ENCODE measurements around the gene PPIF.

PPIF gene

GRCh38 chr10:79326361-79327089 is 20.7 kb upstream of the PPIF start:
- Histone ChIP-seq H2BK120ac (ENCODE audit: low read depth, low read length) (no peak overlapping the region), H2BK12ac (ENCODE audit: low read length) (no peak overlapping the region), H3K9me3 (replicated peaks in 1 of 2; ENCODE audit: control insufficient read depth in 2 of 2, insufficient read depth in 1 of 2, low read depth in 1 of 2, low read length in 2 of 2) (peaks cover 0 to 6% of the 10 kb centered on the region in 2 donors), H3K14ac (ENCODE audit: low read length) (no peak overlapping the region), H3K23ac (ENCODE audit: low read depth, low read length, poor library complexity) (no peak overlapping the region), H2AFZ (ENCODE audit: low read length) (no peak overlapping the region), H3K4me3 (ENCODE audit: low read length in 2 of 2) (no peak overlapping the region), H4K91ac (ENCODE audit: low read depth, low read length, poor library complexity) (peak overlapping the region; percentile 6), H3K36me3 (replicated peaks in 1 of 2; ENCODE audit: control insufficient read depth in 2 of 2, insufficient read depth in 2 of 2, low read length in 2 of 2) (peaks cover 0 to 2% of the 10 kb centered on the region in 2 donors), H3K27ac (replicated peaks; ENCODE audit: low read length) (no peak overlapping the region), H3K27me3 (ENCODE audit: control insufficient read depth in 3 of 3, insufficient read depth in 3 of 3, low read depth in 1 of 3, low read length in 3 of 3) (peaks cover 0 to 3% (median 0%) of the 10 kb centered on the region in 3 experiments), H2BK5ac (ENCODE audit: low read length) (no peak overlapping the region), H3K4me2 (ENCODE audit: insufficient read depth, low read length, poor library complexity, severe bottlenecking) (no peak overlapping the region), H3K79me1 (ENCODE audit: low read depth, low read length) (no peaks in the 10 kb centered on the region), H4K8ac (ENCODE audit: low read depth, low read length) (no peak overlapping the region), H3K4ac (ENCODE audit: low read length) (no peak overlapping the region), H2BK15ac (ENCODE audit: low read length) (no peak overlapping the region), H3K9ac (ENCODE audit: low read depth, low read length, poor library complexity) (no peak overlapping the region), H3K4me1 (ENCODE audit: control insufficient read depth in 2 of 2, insufficient read depth in 1 of 2, low read depth in 1 of 2, low read length in 2 of 2) (peaks cover 0 to 3% of the 10 kb centered on the region in 2 donors), H2AK5ac (ENCODE audit: low read depth, low read length) (no peak overlapping the region), H3K18ac (ENCODE audit: low read length) (no peak overlapping the region)
- no CpG with 5 or more reads among the region's 3 CpGs for WGBS, 2 donors (ENCODE audit: extremely low coverage in 2 of 2, insufficient read length in 2 of 2, insufficient replicate concordance in 1 of 2)
- no peak for DNase-seq (ENCODE audit: low spot score)

- Histone ChIP-seq H4K8ac (ENCODE audit: low read depth, low read length) (no peak overlapping the region), H2BK15ac (ENCODE audit: low read length) (no peak overlapping the region), H2BK12ac (ENCODE audit: low read length) (no peak overlapping the region), H3K23ac (ENCODE audit: low read depth, low read length, poor library complexity) (no peak overlapping the region), H2BK5ac (ENCODE audit: low read length) (no peak overlapping the region), H3K9me3 (replicated peaks in 1 of 2; ENCODE audit: control insufficient read depth in 2 of 2, insufficient read depth in 1 of 2, low read depth in 1 of 2, low read length in 2 of 2) (peaks cover 0 to 6% of the 10 kb centered on the region in 2 donors), H3K9ac (ENCODE audit: low read depth, low read length, poor library complexity) (no peak overlapping the region), H3K27me3 (ENCODE audit: control insufficient read depth in 3 of 3, insufficient read depth in 3 of 3, low read depth in 1 of 3, low read length in 3 of 3) (peaks cover 0 to 3% (median 0%) of the 10 kb centered on the region in 3 experiments), H3K4me2 (ENCODE audit: insufficient read depth, low read length, poor library complexity, severe bottlenecking) (no peak overlapping the region), H2BK120ac (ENCODE audit: low read depth, low read length) (no peak overlapping the region), H3K4ac (ENCODE audit: low read length) (no peak overlapping the region), H3K18ac (ENCODE audit: low read length) (no peak overlapping the region), H3K27ac (replicated peaks; ENCODE audit: low read length) (no peak overlapping the region), H3K36me3 (replicated peaks in 1 of 2; ENCODE audit: control insufficient read depth in 2 of 2, insufficient read depth in 2 of 2, low read length in 2 of 2) (peaks cover 0 to 2% of the 10 kb centered on the region in 2 donors), H3K4me3 (ENCODE audit: low read length in 2 of 2) (no peak overlapping the region), H2AK5ac (ENCODE audit: low read depth, low read length) (peak overlapping the region; percentile 8), H4K91ac (ENCODE audit: low read depth, low read length, poor library complexity) (no peak overlapping the region), H3K79me1 (ENCODE audit: low read depth, low read length) (no peaks in the 10 kb centered on the region), H2AFZ (ENCODE audit: low read length) (no peak overlapping the region), H3K14ac (ENCODE audit: low read length) (no peak overlapping the region), H3K4me1 (ENCODE audit: control insufficient read depth in 2 of 2, insufficient read depth in 1 of 2, low read depth in 1 of 2, low read length in 2 of 2) (peaks cover 0 to 3% of the 10 kb centered on the region in 2 donors)
- no CpG with 5 or more reads among the region's 8 CpGs for WGBS, 2 donors (ENCODE audit: extremely low coverage in 2 of 2, insufficient read length in 2 of 2, insufficient replicate concordance in 1 of 2)
- no peak for DNase-seq (ENCODE audit: low spot score)
Measured at GRCh38 chr10:79327090-79327457, 20.2 kb upstream of the PPIF start.

GRCh38 chr10:79328147-79328701 is 19.0 kb upstream of the PPIF start:
- no peak for DNase-seq (ENCODE audit: low spot score)
- no peak overlapping the region for H3K27ac ChIP-seq (replicated peaks; ENCODE audit: low read length)
- no peak overlapping the region for H3K18ac ChIP-seq (ENCODE audit: low read length)
- H3K4me2 ChIP-seq (ENCODE audit: insufficient read depth, low read length, poor library complexity, severe bottlenecking): no peak overlapping the region
- WGBS, 2 donors (ENCODE audit: extremely low coverage in 2 of 2, insufficient read length in 2 of 2, insufficient replicate concordance in 1 of 2): no CpG with 5 or more reads among the region's 6 CpGs
- H2AFZ ChIP-seq (ENCODE audit: low read length): no peak overlapping the region
- no peak overlapping the region for H4K8ac ChIP-seq (ENCODE audit: low read depth, low read length)
- H3K27me3 ChIP-seq (ENCODE audit: control insufficient read depth in 3 of 3, insufficient read depth in 3 of 3, low read depth in 1 of 3, low read length in 3 of 3): peaks cover 0 to 3% (median 0%) of the 10 kb centered on the region in 3 experiments
- H2BK12ac ChIP-seq (ENCODE audit: low read length): no peak overlapping the region
- no peak overlapping the region for H3K9ac ChIP-seq (ENCODE audit: low read depth, low read length, poor library complexity)
- no peak overlapping the region for H3K4me3 ChIP-seq (ENCODE audit: low read length in 2 of 2)
- no peaks in the 10 kb centered on the region for H3K79me1 ChIP-seq (ENCODE audit: low read depth, low read length)
- peaks cover 0 to 6% of the 10 kb centered on the region in 2 donors for H3K9me3 ChIP-seq (replicated peaks in 1 of 2; ENCODE audit: control insufficient read depth in 2 of 2, insufficient read depth in 1 of 2, low read depth in 1 of 2, low read length in 2 of 2)
- H3K36me3 ChIP-seq (replicated peaks in 1 of 2; ENCODE audit: control insufficient read depth in 2 of 2, insufficient read depth in 2 of 2, low read length in 2 of 2): peaks cover 0 to 2% of the 10 kb centered on the region in 2 donors
- H2BK120ac ChIP-seq (ENCODE audit: low read depth, low read length): no peak overlapping the region
- H2BK5ac ChIP-seq (ENCODE audit: low read length): no peak overlapping the region
- H3K4ac ChIP-seq (ENCODE audit: low read length): no peak overlapping the region
- no peak overlapping the region for H2BK15ac ChIP-seq (ENCODE audit: low read length)
- H3K4me1 ChIP-seq (ENCODE audit: control insufficient read depth in 2 of 2, insufficient read depth in 1 of 2, low read depth in 1 of 2, low read length in 2 of 2): no peaks in the 10 kb centered on the region
- no peak overlapping the region for H4K91ac ChIP-seq (ENCODE audit: low read depth, low read length, poor library complexity)
- no peak overlapping the region for H3K23ac ChIP-seq (ENCODE audit: low read depth, low read length, poor library complexity)
- H3K14ac ChIP-seq (ENCODE audit: low read length): no peak overlapping the region
- no peak overlapping the region for H2AK5ac ChIP-seq (ENCODE audit: low read depth, low read length)

GRCh38 chr10:79328737-79329504 is 18.3 kb upstream of the PPIF start:
- peaks cover 0 to 2% of the 10 kb centered on the region in 2 donors for H3K36me3 ChIP-seq (replicated peaks in 1 of 2; ENCODE audit: control insufficient read depth in 2 of 2, insufficient read depth in 2 of 2, low read length in 2 of 2)
- H2AFZ ChIP-seq (ENCODE audit: low read length): no peak overlapping the region
- no CpG with 5 or more reads among the region's 14 CpGs for WGBS, 2 donors (ENCODE audit: extremely low coverage in 2 of 2, insufficient read length in 2 of 2, insufficient replicate concordance in 1 of 2)
- H2BK15ac ChIP-seq (ENCODE audit: low read length): no peak overlapping the region
- H2BK120ac ChIP-seq (ENCODE audit: low read depth, low read length): no peak overlapping the region
- H3K9me3 ChIP-seq (replicated peaks in 1 of 2; ENCODE audit: control insufficient read depth in 2 of 2, insufficient read depth in 1 of 2, low read depth in 1 of 2, low read length in 2 of 2): peaks cover 0 to 6% of the 10 kb centered on the region in 2 donors
- H2BK5ac ChIP-seq (ENCODE audit: low read length): no peak overlapping the region
- no peak overlapping the region for H3K9ac ChIP-seq (ENCODE audit: low read depth, low read length, poor library complexity)
- H4K8ac ChIP-seq (ENCODE audit: low read depth, low read length): no peak overlapping the region
- H3K14ac ChIP-seq (ENCODE audit: low read length): no peak overlapping the region
- no peak overlapping the region for H3K4me2 ChIP-seq (ENCODE audit: insufficient read depth, low read length, poor library complexity, severe bottlenecking)
- H3K4me3 ChIP-seq (ENCODE audit: low read length in 2 of 2): peak overlapping the region in 1 of 2 donors; percentile 31
- peaks cover 0 to 3% (median 0%) of the 10 kb centered on the region in 3 experiments for H3K27me3 ChIP-seq (ENCODE audit: control insufficient read depth in 3 of 3, insufficient read depth in 3 of 3, low read depth in 1 of 3, low read length in 3 of 3)
- no peak overlapping the region for H2BK12ac ChIP-seq (ENCODE audit: low read length)
- H3K18ac ChIP-seq (ENCODE audit: low read length): peak overlapping the region; percentile 11
- no peak for DNase-seq (ENCODE audit: low spot score)
- no peak overlapping the region for H2AK5ac ChIP-seq (ENCODE audit: low read depth, low read length)
- no peak overlapping the region for H4K91ac ChIP-seq (ENCODE audit: low read depth, low read length, poor library complexity)
- H3K23ac ChIP-seq (ENCODE audit: low read depth, low read length, poor library complexity): peak overlapping the region; percentile 32
- H3K79me1 ChIP-seq (ENCODE audit: low read depth, low read length): no peaks in the 10 kb centered on the region
- no peak overlapping the region for H3K4ac ChIP-seq (ENCODE audit: low read length)
- H3K27ac ChIP-seq (replicated peaks; ENCODE audit: low read length): no peak overlapping the region
- no peaks in the 10 kb centered on the region for H3K4me1 ChIP-seq (ENCODE audit: control insufficient read depth in 2 of 2, insufficient read depth in 1 of 2, low read depth in 1 of 2, low read length in 2 of 2)
